NCI-H748 (cell line): Measurements from ENCODE around the gene STEAP4.
A peak's percentile ranks its signal among the peaks of the same experiment; 100 is the strongest.
"Not testable (repeated sequence)": the region's sequence is repeated elsewhere in the genome, so short reads cannot be mapped to it uniquely, and the experiment has no call there.

Experiments used
- DNase-seq: peaks from one replicate; lab custom pipeline; 2025; ENCODE audit not compliant: unreplicated experiment; lab: John Stamatoyannopoulos, UW

STEAP4 gene

DNA sequence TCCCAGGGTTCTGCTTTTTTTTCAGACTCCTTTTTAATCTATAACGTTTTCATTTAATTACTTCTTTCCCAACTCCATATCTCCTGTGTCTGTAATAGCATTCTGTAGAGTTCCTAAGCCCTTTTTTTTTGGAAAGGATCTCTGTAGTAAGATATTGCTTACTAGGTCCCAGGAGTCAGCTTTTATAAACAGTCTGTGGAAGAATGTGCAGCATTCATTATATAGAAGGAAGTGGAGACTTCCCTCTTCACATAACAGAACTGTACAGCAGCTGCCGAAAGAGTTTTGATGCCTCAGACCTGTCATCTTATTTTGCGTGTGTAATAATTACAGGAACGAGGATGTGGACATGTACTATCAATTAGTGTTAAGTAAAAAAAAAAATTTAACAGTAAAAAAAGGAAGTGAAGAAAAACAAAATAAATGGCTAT is 7.4 kb upstream of the STEAP4 start:
- no peak for DNase-seq

DNA sequence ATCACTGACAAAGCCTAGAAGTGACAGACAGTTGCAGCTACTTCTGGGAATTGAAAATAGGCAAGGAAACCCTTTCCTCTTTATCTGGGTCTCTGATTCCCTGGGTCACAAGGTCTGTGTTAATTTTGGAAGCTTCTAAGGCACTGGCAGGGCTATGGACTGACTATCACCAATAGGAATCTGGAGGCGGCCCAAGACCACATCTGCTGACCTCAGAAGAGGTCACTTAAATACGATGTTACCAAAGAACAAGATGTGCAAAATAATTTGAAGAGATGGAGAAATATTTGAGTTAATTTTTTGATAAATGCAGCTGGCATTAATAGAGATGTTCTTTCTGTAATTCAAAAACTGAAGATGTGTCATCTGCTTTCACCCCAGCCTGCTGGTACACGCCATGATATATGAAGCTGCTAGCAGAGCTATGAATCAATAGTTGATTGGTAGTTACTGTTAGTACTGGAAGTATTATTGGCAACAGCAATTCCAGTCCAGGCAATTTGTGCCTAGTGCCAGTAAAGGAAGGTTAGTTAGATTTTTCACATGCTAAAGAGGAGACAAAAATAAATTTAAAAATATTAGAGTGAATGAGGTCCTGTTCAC is 5.5 kb upstream of the STEAP4 start:
- no peak for DNase-seq

GRCh38 chr7:88311675-88312036 is 5.0 kb upstream of the STEAP4 start:
- no peak for DNase-seq

DNA sequence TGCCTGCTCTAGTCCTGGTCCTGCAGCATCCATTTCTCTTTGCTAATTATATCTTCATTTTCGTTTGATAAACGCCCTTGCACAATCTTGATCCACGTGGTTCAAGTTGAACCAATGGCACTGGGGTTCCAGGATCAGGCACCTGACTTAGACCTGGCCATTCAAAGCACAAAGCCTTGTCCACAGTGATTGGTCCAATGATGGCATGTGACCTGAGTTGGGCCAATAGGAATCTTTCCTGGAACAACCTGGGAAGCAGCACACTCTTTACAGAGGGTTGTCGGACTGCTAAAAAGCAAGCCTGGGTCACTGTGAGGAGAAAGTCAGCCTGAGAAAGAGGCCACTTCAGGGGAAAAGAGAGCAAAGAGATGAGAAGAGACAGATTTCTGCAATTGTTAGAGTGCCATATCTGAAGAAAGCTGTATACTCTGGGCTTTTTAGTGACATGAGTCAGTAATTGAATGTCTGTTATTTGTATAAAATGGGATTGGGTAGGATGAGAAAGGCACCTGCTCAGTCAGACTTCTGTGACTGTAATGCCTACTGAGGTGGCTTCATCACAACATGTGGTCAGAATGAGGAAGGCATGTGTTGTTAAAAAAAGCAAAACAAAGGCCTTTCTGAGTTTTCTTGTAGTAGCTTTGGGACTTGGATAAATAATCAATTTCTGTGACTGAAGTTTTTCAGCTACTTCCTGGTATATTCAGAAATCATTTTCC is 4.4 kb upstream of the STEAP4 start:
- no peak for DNase-seq

- DNase-seq = no peak
These were observed 3.1 kb upstream of the STEAP4 start for GRCh38 chr7:88309819-88310218.

- no peak for DNase-seq
These were observed 1.1 kb upstream of the STEAP4 start for GRCh38 chr7:88307823-88308222.

DNA sequence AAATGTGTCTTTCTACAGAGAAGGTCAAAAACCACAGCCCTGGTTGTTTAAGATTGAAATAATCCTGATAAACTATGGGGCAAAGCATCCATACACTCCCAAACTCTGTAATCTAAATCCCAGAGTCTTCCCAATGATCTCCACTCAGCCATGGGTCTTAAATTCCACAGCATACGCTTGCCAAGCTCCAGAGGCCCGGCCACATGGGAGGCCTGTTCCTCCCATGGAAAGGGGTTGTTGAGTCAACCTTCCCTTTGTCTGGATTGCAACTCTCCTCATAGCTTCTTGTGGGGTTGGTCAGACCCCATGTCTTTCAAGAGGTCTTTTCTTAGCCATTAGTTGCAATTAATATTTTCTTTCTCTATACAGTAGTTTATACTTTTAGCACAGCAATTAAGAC is 718 bp upstream of the STEAP4 start:
- DNase-seq = no peak

DNA sequence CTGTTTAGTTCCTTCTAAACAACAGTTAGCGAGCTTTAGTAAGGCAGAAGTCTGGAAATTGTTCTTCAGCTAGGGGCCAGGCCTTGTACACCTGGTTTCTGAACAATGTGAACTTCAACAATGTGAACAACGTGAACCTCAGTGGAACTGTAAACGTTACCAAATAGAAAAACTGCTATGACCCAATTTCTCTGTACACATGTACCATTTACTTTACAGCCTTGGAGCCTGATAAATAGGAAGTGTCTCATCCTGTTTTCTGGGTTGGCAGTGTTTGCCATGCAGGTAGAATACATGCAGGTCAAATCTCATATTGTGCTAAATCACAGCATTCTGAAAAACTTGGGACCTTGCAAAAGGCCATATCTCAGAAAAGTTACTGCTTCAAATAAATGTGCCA is 1.6 kb downstream of the STEAP4 start:
- no peak for DNase-seq

GRCh38 chr7:88302486-88302885 is 4.2 kb downstream of the STEAP4 start:
- DNase-seq = no peak

DNA sequence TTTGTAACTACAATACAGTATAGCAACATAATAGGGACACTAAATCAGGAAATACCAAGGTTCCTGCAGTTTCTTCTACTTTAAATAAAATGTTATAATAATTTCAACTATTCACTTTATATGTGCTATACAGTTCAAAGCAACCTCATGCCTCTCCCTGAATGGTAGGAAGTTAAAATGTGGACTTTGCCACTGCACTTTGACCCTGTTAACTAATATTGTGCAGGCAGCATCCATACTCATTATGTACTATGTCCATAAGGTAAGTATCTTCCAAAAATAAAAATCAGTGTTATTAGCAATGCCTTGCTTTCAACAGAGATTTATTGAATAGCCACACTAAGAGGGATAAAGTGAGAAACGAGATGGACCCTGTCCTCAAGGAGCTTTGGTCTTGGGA is 4.8 kb downstream of the STEAP4 start:
- no peak for DNase-seq

- DNase-seq = no peak
These were observed 6.2 kb downstream of the STEAP4 start for GRCh38 chr7:88300401-88300945.

GRCh38 chr7:88299126-88299525 is 7.6 kb downstream of the STEAP4 start:
- DNase-seq = no peak

- no peak for DNase-seq
These were observed 12.8 kb downstream of the STEAP4 start for GRCh38 chr7:88293866-88294265.

GRCh38 chr7:88291398-88292173 is 15.1 kb downstream of the STEAP4 start:
- peak; percentile 15 for DNase-seq

GRCh38 chr7:88290491-88290890 is 16.2 kb downstream of the STEAP4 start:
- DNase-seq = no peak

- DNase-seq = no peak
These were observed 17.1 kb downstream of the STEAP4 start for GRCh38 chr7:88289564-88290025.

DNA sequence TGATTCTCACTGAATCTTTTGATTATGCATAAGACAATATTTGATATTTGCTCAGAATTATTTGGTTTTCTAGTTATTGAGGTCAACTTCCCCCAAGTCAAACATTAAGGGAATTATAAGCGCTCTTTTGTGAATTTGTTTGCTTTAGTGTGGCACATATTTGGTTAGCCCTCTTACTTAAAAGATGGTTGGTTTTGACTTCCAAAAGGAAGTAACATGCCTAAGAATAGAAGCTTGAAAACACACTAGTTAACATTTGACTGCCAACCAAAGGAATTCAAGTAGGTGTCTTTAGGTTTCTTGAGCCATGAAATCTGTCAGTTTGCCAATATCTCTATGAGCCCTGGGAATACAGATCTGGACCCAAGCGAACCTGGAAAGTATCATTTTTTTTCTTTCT is 24.9 kb downstream of the STEAP4 start:
- DNase-seq = no peak

DNA sequence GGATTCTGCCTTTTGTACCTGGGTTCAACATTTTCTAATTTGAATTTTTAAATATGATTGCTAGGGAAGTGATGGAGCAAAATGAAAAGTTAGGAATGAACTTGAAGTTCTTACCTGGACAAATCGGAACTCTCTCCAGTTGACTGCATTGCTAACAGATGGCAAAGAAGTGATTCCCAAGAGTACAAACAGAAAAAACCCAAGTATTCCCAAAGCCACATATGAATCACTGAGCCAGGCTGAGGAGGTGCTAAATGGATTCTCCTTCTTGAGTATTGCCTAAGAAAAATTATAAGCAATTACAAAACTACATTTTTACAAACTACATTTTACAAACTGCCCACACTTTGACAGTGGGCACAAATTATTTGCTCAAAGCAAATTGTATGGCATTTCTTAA is 25.9 kb downstream of the STEAP4 start:
- no peak for DNase-seq

GRCh38 chr7:88279323-88279722 is 27.4 kb downstream of the STEAP4 start:
- no peak for DNase-seq

DNA sequence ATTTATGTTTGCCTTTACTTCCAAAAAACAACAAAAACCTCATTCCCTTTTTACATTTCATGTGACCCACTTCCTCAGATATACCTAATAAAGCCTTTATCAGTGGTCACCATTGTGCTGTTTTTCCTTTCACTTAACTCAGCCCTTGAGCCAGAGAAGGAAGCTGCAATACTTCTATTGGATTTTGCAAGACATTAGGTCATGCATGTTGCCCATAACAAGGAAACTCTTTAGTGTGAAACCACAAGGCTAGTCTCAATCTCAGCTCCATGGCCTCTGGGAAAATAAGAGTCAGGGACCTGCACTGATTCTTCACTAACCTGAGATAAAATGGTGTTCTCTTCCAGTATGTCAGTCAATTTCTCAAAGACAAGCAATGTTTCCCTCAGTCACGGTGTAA is 27.8 kb downstream of the STEAP4 start:
- no peak for DNase-seq

DNA sequence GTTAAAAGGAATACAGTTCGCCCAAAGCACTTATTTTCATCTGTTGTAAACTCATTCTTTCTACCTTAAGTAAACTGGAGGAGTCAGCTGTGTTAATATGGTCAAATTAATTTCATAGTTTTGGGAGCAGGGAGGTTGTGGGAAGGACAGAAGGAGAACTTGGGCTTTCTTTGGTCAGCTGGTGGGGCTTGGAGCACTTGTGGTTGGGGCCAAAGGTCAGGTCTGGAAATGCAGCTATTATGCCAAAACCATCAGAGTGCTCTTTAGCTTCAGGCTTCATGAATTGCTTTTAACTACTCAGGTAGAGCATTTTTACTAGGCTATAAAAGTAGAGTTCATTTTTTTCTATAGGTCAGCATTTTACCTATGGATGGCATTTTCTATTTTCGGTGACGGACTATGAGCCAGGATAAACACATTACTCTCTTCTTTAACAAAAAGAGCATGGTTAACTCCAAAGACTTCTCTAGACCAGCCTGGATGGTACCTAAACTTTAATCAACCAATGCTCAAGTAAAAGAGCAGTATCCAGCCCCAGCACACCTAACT is 30.0 kb downstream of the STEAP4 start:
- no peak for DNase-seq

DNA sequence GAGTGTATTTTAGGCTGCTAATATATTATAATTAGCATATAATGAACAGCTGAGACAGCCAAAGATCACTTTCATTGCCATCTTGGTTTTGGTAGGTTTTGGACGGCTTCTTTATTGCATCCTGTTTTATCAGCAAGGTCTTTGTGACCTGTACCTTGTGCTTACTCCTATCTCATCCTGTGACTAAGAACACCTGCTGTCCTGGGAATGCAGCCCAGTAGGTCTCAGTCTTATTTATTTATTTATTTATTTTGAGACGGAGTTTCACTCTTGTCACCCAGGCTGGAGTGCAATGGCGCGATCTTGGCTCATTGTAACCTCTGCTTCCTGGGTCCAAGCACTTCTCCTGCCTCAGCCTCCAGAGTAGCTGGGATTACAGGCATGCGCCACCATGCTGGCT is 31.8 kb downstream of the STEAP4 start:
- DNase-seq = not testable (repeated sequence)
